Body of pancreas (tissue), 4 donors: ENCODE data around the gene AARSD1. TPM values are rescaled to one million over a fixed set of nuclear protein-coding genes. Genes with fewer than 3 reads are reported as not detected.

Experiments used
- ATAC-seq: fragments of 150-250 bp; one replicate; pipeline ENCODE4 v1.9.1; 2016
- DNase-seq, 4 donors: peaks; one replicate each; pipeline ENCODE4 v3.0.0-alpha.2; 2019
- H3K27ac ChIP-seq, 4 donors: fragments of 200-600 bp; sonication (generic); 1 replicate in 3 of 4; 2 replicates in 1 of 4; pipeline versions ENCODE4 v1.5.1 to v1.6.1; 2016 to 2019; ENCODE audit warnings: mild to moderate bottlenecking in 1 of 4, mixed read lengths in 1 of 4, moderate library complexity in 1 of 4
- H3K27me3 ChIP-seq, 2 donors: fragments of 200-600 bp; sonication (generic); one replicate each; pipeline ENCODE4 v1.6.0; 2016; ENCODE audit warnings: mild to moderate bottlenecking in 1 of 2
- H3K36me3 ChIP-seq, 2 donors: fragments of 200-600 bp; sonication (generic); replicated peaks in 1 of 2; 2 replicates each; pipeline ENCODE4 v1.5.1; 2016; ENCODE audit warnings: low read depth in 2 of 2; ENCODE audit not compliant: insufficient read depth in 1 of 2
- H3K4me1 ChIP-seq: fragments of 200-600 bp; sonication (generic); one replicate; pipeline ENCODE4 v1.6.0; 2016
- H3K4me3 ChIP-seq, 2 donors: fragments of 200-600 bp; sonication (generic); 1 replicate in 1 of 2; 2 replicates in 1 of 2; pipeline ENCODE4 v1.5.1; 2016 to 2019
- H3K9me3 ChIP-seq, 3 donors: fragments of 200-600 bp; sonication (generic); 1 replicate in 2 of 3; 2 replicates in 1 of 3; pipeline ENCODE4 v1.5.1; 2016
- CTCF ChIP-seq, 7 experiments: fragments of 450-650 bp in 4 of 7; fragments of 200-600 bp in 3 of 7; sonication (generic) in 3 of 7; IDR thresholded peaks; one replicate each; pipeline ENCODE4 v1.5.1; 2016 to 2019; ENCODE audit warnings: antibody characterized with exemption in 7 of 7
- POLR2A ChIP-seq, 3 donors: fragments of 450-650 bp; IDR thresholded peaks; one replicate each; pipeline ENCODE4 v1.6.1; 2016; ENCODE audit warnings: antibody characterized with exemption in 3 of 3, mild to moderate bottlenecking in 2 of 3
- WGBS, 2 donors: methylation state at CpG; one replicate each; pipeline ENCODE4 v1.1.5; 2017; 5-methylcytosine and 5-hydroxymethylcytosine counted together
- intact Hi-C: fragments of 100-400 bp; cut with DNase I; formaldehyde crosslinking; loops from one replicate; pipeline ENCODE4 v1.15.1; 2023
- total RNA-seq, 2 donors: library from RNA; depleted of rRNA; stranded (reverse); fragments of >200 nt; gene quantifications; one replicate each; pipeline ENCODE4 v1.1.0, GENCODE V29; 2016

AARSD1 gene
- total RNA-seq, 2 donors from 2014 or later = 44.5 to 51.9 TPM

DNA sequence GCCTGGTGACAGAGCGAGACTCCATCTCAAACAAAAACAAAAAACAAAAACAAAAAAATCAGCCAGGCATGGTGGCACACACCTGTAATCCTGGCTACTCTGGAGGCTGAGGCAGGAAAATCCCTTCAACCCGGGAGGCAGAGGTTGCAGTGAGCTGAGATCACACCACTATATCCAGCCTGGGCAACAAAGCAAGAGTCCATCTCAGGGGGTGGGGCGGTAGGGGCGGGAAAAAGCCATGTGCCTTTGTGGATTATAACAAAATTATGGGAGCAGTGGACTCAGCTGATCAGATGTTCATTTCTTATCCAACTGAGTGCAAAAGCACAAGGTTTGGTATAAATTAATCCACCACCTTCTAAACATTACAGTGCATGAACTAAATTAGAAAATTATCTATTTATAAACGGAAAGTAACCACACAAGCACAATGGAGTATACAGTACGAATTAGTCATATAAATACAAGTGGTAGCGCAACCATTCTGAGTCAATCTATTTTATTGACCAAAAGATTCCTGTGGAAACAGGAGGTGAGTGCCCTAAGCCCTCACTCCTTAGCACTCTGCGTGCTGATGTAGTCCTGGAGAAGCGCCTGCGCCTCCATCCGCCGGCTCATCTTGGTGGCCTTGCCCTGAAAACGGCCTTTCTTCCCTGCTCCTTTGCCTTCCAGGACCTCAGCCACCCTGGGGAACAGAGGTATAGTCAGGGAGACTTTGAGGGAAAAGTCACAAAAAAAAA lies 14.0 kb downstream of the AARSD1 start:
- no peaks in the 10 kb centered on the region for H3K9me3 ChIP-seq
- TF ChIP-seq POLR2A (IDR thresholded peaks at IDR 0.05) = no peak
- no peak for TF ChIP-seq CTCF (IDR thresholded peaks at IDR 0.05)
- DNase-seq = no peak
- no peak overlapping the region for H3K4me3 ChIP-seq
- peaks cover 0 to 27% of the 10 kb centered on the region in 2 donors for H3K36me3 ChIP-seq
- H3K27me3 ChIP-seq = no peaks in the 10 kb centered on the region
- 86 to 91% methylated on average over 13 of the region's 13 CpGs for WGBS, 2 donors
- no peak overlapping the region for H3K27ac ChIP-seq
- peaks cover 5% of the 10 kb centered on the region for H3K4me1 ChIP-seq
- intact Hi-C loops = no loop called here
- ATAC-seq = no peak

DNA sequence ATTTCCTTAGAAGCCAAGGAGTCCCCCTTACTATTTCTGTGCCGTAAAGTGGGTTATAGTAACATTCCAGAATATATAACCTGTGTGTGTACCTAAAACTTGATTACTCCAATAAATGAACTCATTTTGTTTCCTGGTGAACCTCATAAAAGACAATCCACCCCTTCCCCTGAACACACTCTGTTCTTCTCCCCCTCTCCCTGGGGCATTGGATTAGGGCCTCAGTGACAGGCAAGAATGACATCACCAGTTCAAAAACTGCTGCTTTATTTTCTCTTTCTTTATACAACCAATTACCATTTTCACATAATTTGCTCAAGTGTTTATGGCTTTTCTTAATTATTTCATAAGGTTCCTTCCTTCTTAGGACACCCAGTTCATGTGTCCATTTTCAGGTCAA lies 17.4 kb downstream of the AARSD1 start:
- Histone ChIP-seq H3K36me3 (peaks cover 0 to 13% of the 10 kb centered on the region in 2 donors), H3K9me3 (no peaks in the 10 kb centered on the region), H3K27ac (no peak overlapping the region), H3K27me3 (no peaks in the 10 kb centered on the region), H3K4me3 (no peak overlapping the region), H3K4me1 (no peaks in the 10 kb centered on the region)
- TF ChIP-seq POLR2A (IDR thresholded peaks at IDR 0.05) = no peak
- TF ChIP-seq CTCF (IDR thresholded peaks at IDR 0.05) = no peak
- intact Hi-C loops = loop anchor here (10.0 kb wide), 1 partner anchor 252 kb away; no protein-coding TSS in a partner anchor
- no peak for DNase-seq
- WGBS, 2 donors = 87 to 95% methylated on average over 1 of the region's 1 CpG
- no peak for ATAC-seq

DNA sequence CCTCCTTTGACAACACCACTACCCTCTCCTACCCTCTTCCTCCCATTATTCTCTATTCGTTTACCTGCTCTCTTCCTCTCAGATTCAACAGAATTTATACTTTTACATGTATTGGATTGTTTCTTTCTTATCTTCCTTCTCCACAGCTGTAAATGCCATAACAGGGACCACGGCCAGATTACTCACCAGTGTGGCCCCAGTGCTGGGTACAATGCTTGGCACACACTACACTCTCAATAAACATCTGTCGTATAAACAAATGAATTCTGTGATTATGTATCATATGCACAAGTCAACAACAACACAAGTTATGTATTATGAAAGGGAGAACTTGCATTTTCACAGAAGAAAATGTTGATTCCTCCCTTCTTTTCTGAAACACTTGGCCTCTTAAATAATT lies 20.0 kb downstream of the AARSD1 start:
- Histone ChIP-seq H3K9me3 (no peaks in the 10 kb centered on the region), H3K27me3 (no peaks in the 10 kb centered on the region), H3K36me3 (no peaks in the 10 kb centered on the region), H3K4me1 (no peaks in the 10 kb centered on the region), H3K4me3 (no peak overlapping the region), H3K27ac (no peak overlapping the region)
- no peak for ATAC-seq
- TF ChIP-seq CTCF (IDR thresholded peaks at IDR 0.05) = no peak
- no peak for TF ChIP-seq POLR2A (IDR thresholded peaks at IDR 0.05)
- intact Hi-C loops = loop anchor here (10.0 kb wide), 1 partner anchor 249 kb away; no protein-coding TSS in a partner anchor
- WGBS, 2 donors = 23 to 30% methylated on average over 3 of the region's 3 CpGs
- DNase-seq = no peak

DNA sequence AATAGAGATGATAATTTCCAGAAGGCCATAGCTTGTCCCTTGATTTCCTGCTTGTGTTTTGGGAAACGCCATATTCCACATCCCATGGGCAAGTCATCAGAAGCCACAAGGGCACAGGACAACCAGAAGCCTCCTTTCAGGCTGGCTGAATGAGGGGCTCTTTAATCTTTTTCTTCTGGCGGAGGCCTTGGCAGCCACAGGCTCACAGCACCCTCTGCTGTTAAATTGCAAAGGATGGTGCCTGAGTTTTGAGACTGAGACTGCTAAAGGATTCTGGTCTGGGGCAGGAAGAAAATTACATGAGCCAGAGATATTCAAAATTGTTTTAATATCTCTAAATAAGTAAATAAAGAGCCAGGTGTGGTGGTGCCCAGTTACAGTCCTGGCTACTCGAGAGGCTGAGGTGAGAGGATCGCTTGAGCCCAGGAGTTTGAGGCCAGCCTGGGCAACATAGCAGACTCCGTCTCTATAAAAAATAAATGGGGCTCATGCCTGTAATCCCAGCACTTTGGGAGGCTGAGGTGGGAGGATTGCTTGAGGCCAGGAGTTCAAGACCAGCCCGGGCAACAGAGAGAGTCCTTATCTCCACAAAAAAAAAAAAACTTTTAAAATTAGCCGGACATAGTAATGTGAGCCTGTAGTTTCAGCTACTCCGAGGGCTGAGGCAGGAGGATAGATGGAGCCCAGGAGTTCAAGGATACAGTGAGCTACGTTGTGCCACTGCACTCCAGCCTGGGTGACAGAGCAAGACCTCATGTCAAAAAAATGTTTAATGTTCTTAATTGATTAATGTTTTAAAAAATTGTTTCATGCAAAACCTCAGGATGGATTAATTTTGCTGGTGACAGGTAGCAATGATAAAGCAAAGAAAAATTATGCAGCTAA lies 26.3 kb downstream of the AARSD1 start:
- H3K4me1 ChIP-seq = no peaks in the 10 kb centered on the region
- intact Hi-C loops = no loop called here
- 33% methylated on average over 9 of the region's 9 CpGs for WGBS, 2 donors
- H3K27me3 ChIP-seq = no peaks in the 10 kb centered on the region
- TF ChIP-seq POLR2A (IDR thresholded peaks at IDR 0.05) (no peak), CTCF (IDR thresholded peaks at IDR 0.05) (peak; percentile 33 to 80 (median 71))
- peak; percentile 46 to 59 (median 54) for DNase-seq
- no peaks in the 10 kb centered on the region for H3K36me3 ChIP-seq
- H3K27ac ChIP-seq = peak overlapping the region in 3 of 4 donors; percentile 36 to 56 (median 41)
- no peak overlapping the region for H3K4me3 ChIP-seq
- peak; percentile 82 for ATAC-seq
- no peaks in the 10 kb centered on the region for H3K9me3 ChIP-seq
